Heart left ventricle (tissue), 16 donors: ENCODE data around the gene TMSB4X. TPM values are rescaled to one million over a fixed set of nuclear protein-coding genes. Genes with fewer than 3 reads are reported as not detected.

Source experiments
- ATAC-seq, 4 donors: fragments of 200-7000 bp; cut with Tn5 transposase; one replicate each; pipeline ENCODE4 v1.9.1; 2020 to 2022; ENCODE audit warnings: moderate library complexity in 4 of 4, mild to moderate bottlenecking in 3 of 4, moderate number of reproducible peaks in 1 of 4
- DNase-seq, 5 donors: peaks; one replicate each; pipeline ENCODE4 v3.0.0-alpha.2; 2020
- H3K27ac ChIP-seq, 12 donors: fragments of 200-600 bp; sonication (generic) in 4 of 12; one replicate each; pipeline versions ENCODE4 v1.5.0 to v1.8.0; 2016 to 2022; ENCODE audit warnings: mild to moderate bottlenecking in 2 of 12
- H3K27me3 ChIP-seq, 9 donors: fragments of 200-600 bp; sonication (generic) in 2 of 9; one replicate each; pipeline versions ENCODE4 v1.5.1 to v1.8.0; 2016 to 2022; ENCODE audit warnings: mild to moderate bottlenecking in 3 of 9
- H3K36me3 ChIP-seq, 9 donors: fragments of 200-600 bp; sonication (generic) in 2 of 9; one replicate each; pipeline versions ENCODE4 v1.5.0 to v1.8.0; 2018 to 2022; ENCODE audit warnings: mild to moderate bottlenecking in 2 of 9
- H3K4me1 ChIP-seq, 12 donors: fragments of 200-600 bp; sonication (generic) in 4 of 12; one replicate each; pipeline versions ENCODE4 v1.5.0 to v1.8.0; 2016 to 2022; ENCODE audit warnings: mild to moderate bottlenecking in 3 of 12
- H3K4me3 ChIP-seq, 12 donors: fragments of 200-600 bp; sonication (generic) in 4 of 12; one replicate each; pipeline versions ENCODE4 v1.5.0 to v1.8.0; 2017 to 2022; ENCODE audit warnings: mild to moderate bottlenecking in 9 of 12, moderate library complexity in 4 of 12
- H3K9me3 ChIP-seq, 12 donors: fragments of 200-600 bp; sonication (generic) in 4 of 12; one replicate each; pipeline versions ENCODE4 v1.5.0 to v1.8.0; 2016 to 2022; ENCODE audit warnings: mild to moderate bottlenecking in 1 of 12
- POLR2A ChIP-seq, 2 donors: fragments of 450-650 bp; IDR thresholded peaks; one replicate each; pipeline ENCODE4 v1.6.1; 2017; ENCODE audit warnings: antibody characterized with exemption in 2 of 2, mild to moderate bottlenecking in 2 of 2, moderate library complexity in 2 of 2
- WGBS, 4 donors: extraction: QIAGEN DNeasy Blood & Tissue Kit in 2 of 4; methylation state at CpG; one replicate each; pipeline versions ENCODE4 v1.1.5 to v1.1.7; 2013 to 2018; 5-methylcytosine and 5-hydroxymethylcytosine counted together
- intact Hi-C, 10 donors: fragments of 100-400 bp; cut with DNase I; formaldehyde crosslinking; loops; one replicate each; pipeline versions ENCODE4 v1.11.1 to v1.14.2; 2022
- polyA plus RNA-seq, 2 donors: library from polyadenylated mRNA; stranded (reverse); fragments of 200-250 nt; gene quantifications; one replicate each; pipeline ENCODE4 v1.2.3, GENCODE V29; 2013
- total RNA-seq, 9 donors: library from RNA; depleted of rRNA in 2 of 9; stranded (reverse); fragments of >200 nt in 2 of 9; fragmentation: NEBNext Ultra II Directional in 3 of 9; extraction: Animal tissue kit (Norgen Biotek cat#: 25700) in 3 of 9; gene quantifications; one replicate each; pipeline versions ENCODE4 v1.1.0 to v1.2.4, GENCODE V29; 2016 to 2023
- TF ChIP-seq, protein P1 (sequence below), 12 donors: fragments of 200-600 bp; sonication (generic) in 4 of 12; IDR thresholded peaks; one replicate each; pipeline versions ENCODE4 v1.5.0 to v1.8.0; 2018 to 2022; ENCODE audit warnings: antibody characterized with exemption in 12 of 12, mild to moderate bottlenecking in 5 of 12
- donor health status: ischemic (EF 13 %, LVEDD 7.1; RV severe dilation, severe dysfunction).
- donor health status: healthy with polysubstance abuse.
- donor health status: DM: no; HTN: yes; CAD: no.
- donor health status: DM: no; HTN: no; CAD: no.
- donor health status: ischemic (EF 25% LVEDD 6.9; RV normal size, moderate dysfunction).
- donor health status: ischemic (EF 25% LVEDD 5.7; RV mildly dilated, moderate dysfunction).
- donor health status: healthy.
- donor health status: DM: yes; HTN: yes; CAD: no.
- donor health status: ischemic (EF 35%, LVEDD 5.7; RV mildly dilated, moderate dysfunction).
- donor health status: nonischemic (EF 11% LVEDD 7.7; RV severe dilation, severe dysfunction).
- donor health status: DM: yes; HTN: yes; CAD: no.
- donor health status: PGD.
- donor health status: ischemic (EF 29% LVEDD 5.4; RV normal size, mild dysfunction).
- donor health status: nonischemic (EF 23%, LVEDD 6.1; RV moderate dilation, normal function).

TMSB4X gene
- total and polyA plus RNA-seq, 11 donors = 689 to 3,543 (median 1,264) TPM

DNA sequence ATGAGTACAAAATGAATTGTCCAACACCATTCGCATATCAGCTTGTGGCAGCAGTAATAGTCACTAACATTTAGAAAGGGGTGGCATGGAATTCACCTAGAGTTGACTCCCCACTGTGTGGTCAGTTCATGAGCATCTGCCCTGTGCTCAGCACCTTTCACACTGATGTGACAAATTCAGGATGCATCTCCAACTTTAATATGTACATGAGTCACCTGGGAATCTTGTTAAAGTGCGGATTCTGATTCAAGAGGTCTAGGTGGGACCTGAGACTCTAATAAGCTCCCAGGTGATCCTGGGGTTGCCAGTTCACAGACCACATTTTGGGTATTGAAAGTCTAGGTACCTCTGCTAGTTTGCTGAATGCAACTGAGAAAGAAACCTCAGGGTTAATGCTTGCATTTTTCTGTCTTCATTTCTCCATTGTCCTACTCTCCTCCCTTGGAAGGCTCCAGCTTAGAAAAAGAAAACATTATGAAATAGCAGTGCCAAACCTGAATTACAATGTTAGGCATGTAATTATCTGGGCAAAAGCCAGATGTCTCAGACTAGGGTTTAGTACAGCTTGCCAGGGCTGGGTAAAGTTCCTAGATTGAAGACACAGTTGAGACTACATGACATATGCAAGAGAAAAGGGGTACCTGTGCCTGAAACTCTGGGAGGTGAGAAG lies 32.7 kb downstream of the TMSB4X start:
- Histone ChIP-seq H3K4me3 (no peak overlapping the region), H3K36me3 (no peaks in the 10 kb centered on the region), H3K27ac (peak overlapping the region in 1 of 12 donors; percentile 68), H3K4me1 (peaks cover 0 to 55% (median 2%) of the 10 kb centered on the region in 12 donors), H3K27me3 (peaks cover 0 to 9% (median 0%) of the 10 kb centered on the region in 9 donors), H3K9me3 (no peaks in the 10 kb centered on the region)
- TF ChIP-seq, protein P1, sequence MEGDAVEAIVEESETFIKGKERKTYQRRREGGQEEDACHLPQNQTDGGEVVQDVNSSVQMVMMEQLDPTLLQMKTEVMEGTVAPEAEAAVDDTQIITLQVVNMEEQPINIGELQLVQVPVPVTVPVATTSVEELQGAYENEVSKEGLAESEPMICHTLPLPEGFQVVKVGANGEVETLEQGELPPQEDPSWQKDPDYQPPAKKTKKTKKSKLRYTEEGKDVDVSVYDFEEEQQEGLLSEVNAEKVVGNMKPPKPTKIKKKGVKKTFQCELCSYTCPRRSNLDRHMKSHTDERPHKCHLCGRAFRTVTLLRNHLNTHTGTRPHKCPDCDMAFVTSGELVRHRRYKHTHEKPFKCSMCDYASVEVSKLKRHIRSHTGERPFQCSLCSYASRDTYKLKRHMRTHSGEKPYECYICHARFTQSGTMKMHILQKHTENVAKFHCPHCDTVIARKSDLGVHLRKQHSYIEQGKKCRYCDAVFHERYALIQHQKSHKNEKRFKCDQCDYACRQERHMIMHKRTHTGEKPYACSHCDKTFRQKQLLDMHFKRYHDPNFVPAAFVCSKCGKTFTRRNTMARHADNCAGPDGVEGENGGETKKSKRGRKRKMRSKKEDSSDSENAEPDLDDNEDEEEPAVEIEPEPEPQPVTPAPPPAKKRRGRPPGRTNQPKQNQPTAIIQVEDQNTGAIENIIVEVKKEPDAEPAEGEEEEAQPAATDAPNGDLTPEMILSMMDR (IDR thresholded peaks at IDR 0.05) = no peak
- no peak for TF ChIP-seq POLR2A (IDR thresholded peaks at IDR 0.05)
- no peak for DNase-seq
- 74 to 95% (median 90%) methylated on average over 2 of the region's 2 CpGs for WGBS, 4 donors
- intact Hi-C loops = no loop called here
- ATAC-seq = no peak

- Histone ChIP-seq H3K4me3 (no peak overlapping the region), H3K27ac (peak overlapping the region in 1 of 12 donors; percentile 68), H3K36me3 (no peaks in the 10 kb centered on the region), H3K9me3 (no peaks in the 10 kb centered on the region), H3K4me1 (peaks cover 0 to 53% (median 2%) of the 10 kb centered on the region in 12 donors), H3K27me3 (peaks cover 0 to 9% (median 0%) of the 10 kb centered on the region in 9 donors)
- TF ChIP-seq POLR2A (IDR thresholded peaks at IDR 0.05) = no peak
- TF ChIP-seq, protein P1 (IDR thresholded peaks at IDR 0.05) = no peak
- ATAC-seq (no peak), DNase-seq (no peak)
- intact Hi-C loops = no loop called here
- 41 to 70% (median 55%) methylated on average over 2 of the region's 2 CpGs for WGBS, 4 donors
Observed at GRCh38 chrX:13008189-13008533, 33.3 kb downstream of the TMSB4X start.

GRCh38 chrX:13008851-13009250 lies 33.9 kb downstream of the TMSB4X start:
- WGBS, 4 donors = 76 to 97% (median 92%) methylated on average over 3 of the region's 3 CpGs
- TF ChIP-seq, protein P1 (IDR thresholded peaks at IDR 0.05) = no peak
- no peak for TF ChIP-seq POLR2A (IDR thresholded peaks at IDR 0.05)
- Histone ChIP-seq H3K36me3 (no peaks in the 10 kb centered on the region), H3K9me3 (no peaks in the 10 kb centered on the region), H3K27me3 (peaks cover 0 to 9% (median 0%) of the 10 kb centered on the region in 9 donors), H3K4me3 (no peak overlapping the region), H3K27ac (peak overlapping the region in 1 of 12 donors; percentile 68), H3K4me1 (peaks cover 0 to 54% (median 5%) of the 10 kb centered on the region in 12 donors)
- intact Hi-C loops = no loop called here
- ATAC-seq (no peak), DNase-seq (no peak)

- peaks cover 0 to 9% (median 0%) of the 10 kb centered on the region in 9 donors for H3K27me3 ChIP-seq
- intact Hi-C loops = no loop called here
- peaks cover 0 to 58% (median 9%) of the 10 kb centered on the region in 12 donors for H3K4me1 ChIP-seq
- no peak overlapping the region for H3K4me3 ChIP-seq
- 56 to 75% (median 66%) methylated on average over 3 of the region's 3 CpGs for WGBS, 4 donors
- TF ChIP-seq, protein P1 (IDR thresholded peaks at IDR 0.05) = no peak
- no peak for TF ChIP-seq POLR2A (IDR thresholded peaks at IDR 0.05)
- no peaks in the 10 kb centered on the region for H3K9me3 ChIP-seq
- no peak overlapping the region for H3K27ac ChIP-seq
- DNase-seq (no peak), ATAC-seq (no peak)
- no peaks in the 10 kb centered on the region for H3K36me3 ChIP-seq
Observed at GRCh38 chrX:13009273-13009672, 34.4 kb downstream of the TMSB4X start.
